SU-DHL-6 (cell line): ENCODE results near the gene COBLL1.

ENCODE experiments used
- H2AFZ ChIP-seq: fragments of 200-600 bp; sonication (generic); 2 replicates; pipeline ENCODE4 v1.6.1; 2014; ENCODE audit warnings: low read depth, mild to moderate bottlenecking, moderate library complexity, mixed read lengths, antibody characterized with exemption, low read length; ENCODE audit not compliant: severe bottlenecking
- H3F3A ChIP-seq: fragments of 200-600 bp; shearing (Covaris generic); 2 replicates; pipeline ENCODE4 v1.6.0; 2016; ENCODE audit warnings: antibody characterized with exemption, mild to moderate bottlenecking; ENCODE audit not compliant: insufficient read depth
- H3K27ac ChIP-seq: fragments of 200-600 bp; sonication (generic); 2 replicates; pipeline ENCODE4 v1.5.1; 2016; ENCODE audit warnings: low read depth, mild to moderate bottlenecking, low read length, moderate library complexity, mixed read lengths
- H3K27me3 ChIP-seq: fragments of 200-600 bp; sonication (generic), shearing (Covaris generic); 2 replicates; pipeline ENCODE4 v1.6.0; 2014; ENCODE audit warnings: mild to moderate bottlenecking, low read length
- H3K36me3 ChIP-seq: fragments of 200-600 bp; sonication (generic); 2 replicates; pipeline ENCODE4 v1.6.1; 2014; ENCODE audit warnings: mild to moderate bottlenecking, low read length, mixed read lengths
- H3K4me2 ChIP-seq: fragments of 300-600, 200-600 bp; shearing (Covaris generic), sonication (generic); 2 replicates; pipeline ENCODE4 v1.6.0; 2014; ENCODE audit warnings: low read length, low read depth, mild to moderate bottlenecking; ENCODE audit not compliant: poor library complexity, severe bottlenecking
- H3K4me3 ChIP-seq: fragments of 200-600 bp; sonication (generic); 2 replicates; pipeline ENCODE4 v1.5.1; 2014; ENCODE audit warnings: antibody characterized with exemption, low read length, mild to moderate bottlenecking, mixed read lengths; ENCODE audit not compliant: insufficient read depth, poor library complexity, severe bottlenecking
- H3K79me2 ChIP-seq: fragments of 200-600 bp; sonication (generic); 2 replicates; pipeline ENCODE4 v1.6.1; 2014; ENCODE audit warnings: mild to moderate bottlenecking, low read length, moderate library complexity; ENCODE audit not compliant: insufficient read depth
- H3K9ac ChIP-seq: fragments of 200-600 bp; sonication (generic); 2 replicates; pipeline ENCODE4 v1.7.0; 2014; ENCODE audit warnings: mild to moderate bottlenecking, low read length
- H3K9me2 ChIP-seq: fragments of 200-600 bp; sonication (generic); replicated peaks from 2 replicates; pipeline ENCODE4 v1.6.1; 2014; ENCODE audit warnings: low read length; ENCODE audit not compliant: insufficient read depth
- H3K9me3 ChIP-seq: fragments of 200-600 bp; sonication (generic); 2 replicates; pipeline ENCODE4 v1.6.1; 2014; ENCODE audit warnings: low read length, mixed read lengths; ENCODE audit not compliant: insufficient read depth
- H4K20me1 ChIP-seq: fragments of 200-600 bp; sonication (generic); 2 replicates; pipeline ENCODE4 v1.6.1; 2014; ENCODE audit warnings: low read depth, mild to moderate bottlenecking, antibody characterized with exemption, low read length, moderate library complexity, mixed read lengths
- EZH2phosphoT487 ChIP-seq: fragments of 200-600 bp; sonication (generic), shearing (Covaris generic); conservative IDR thresholded peaks from 2 replicates; pipeline ENCODE4 v1.6.1; 2018; ENCODE audit warnings: mild to moderate bottlenecking, antibody characterized with exemption, low read length, moderate library complexity, mixed read lengths
- TF ChIP-seq, protein P1 (sequence below): fragments of 200-600 bp; sonication (generic); IDR thresholded peaks from one replicate; pipeline ENCODE4 v1.5.1; 2017; ENCODE audit warnings: antibody characterized with exemption, mild to moderate bottlenecking, low read length, moderate library complexity; ENCODE audit not compliant: insufficient read depth, poor library complexity, severe bottlenecking

The COBLL1 gene

DNA sequence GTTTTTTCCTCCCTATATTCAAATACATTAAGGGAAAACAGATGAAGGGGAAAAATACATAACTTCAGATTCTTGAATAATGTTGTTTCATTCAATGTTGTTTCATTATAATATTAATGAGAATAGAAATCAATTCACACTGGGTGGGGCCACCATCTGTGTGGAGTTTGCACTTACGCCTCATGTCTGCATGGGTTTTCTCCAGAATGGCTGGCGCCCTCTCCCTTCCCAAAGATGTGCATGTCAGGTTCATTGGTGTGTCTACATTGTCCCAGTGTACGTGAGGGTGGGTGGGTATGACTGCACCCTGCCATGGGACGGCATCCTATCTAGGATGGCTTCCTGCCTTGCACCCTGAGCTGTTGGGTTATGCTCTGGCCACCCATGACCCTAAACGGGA, 51.7 kb downstream of the COBLL1 start:
- no peaks in the 10 kb centered on the region for H3K9me2 ChIP-seq
- no peak for TF ChIP-seq EZH2phosphoT487
- TF ChIP-seq, protein P1, sequence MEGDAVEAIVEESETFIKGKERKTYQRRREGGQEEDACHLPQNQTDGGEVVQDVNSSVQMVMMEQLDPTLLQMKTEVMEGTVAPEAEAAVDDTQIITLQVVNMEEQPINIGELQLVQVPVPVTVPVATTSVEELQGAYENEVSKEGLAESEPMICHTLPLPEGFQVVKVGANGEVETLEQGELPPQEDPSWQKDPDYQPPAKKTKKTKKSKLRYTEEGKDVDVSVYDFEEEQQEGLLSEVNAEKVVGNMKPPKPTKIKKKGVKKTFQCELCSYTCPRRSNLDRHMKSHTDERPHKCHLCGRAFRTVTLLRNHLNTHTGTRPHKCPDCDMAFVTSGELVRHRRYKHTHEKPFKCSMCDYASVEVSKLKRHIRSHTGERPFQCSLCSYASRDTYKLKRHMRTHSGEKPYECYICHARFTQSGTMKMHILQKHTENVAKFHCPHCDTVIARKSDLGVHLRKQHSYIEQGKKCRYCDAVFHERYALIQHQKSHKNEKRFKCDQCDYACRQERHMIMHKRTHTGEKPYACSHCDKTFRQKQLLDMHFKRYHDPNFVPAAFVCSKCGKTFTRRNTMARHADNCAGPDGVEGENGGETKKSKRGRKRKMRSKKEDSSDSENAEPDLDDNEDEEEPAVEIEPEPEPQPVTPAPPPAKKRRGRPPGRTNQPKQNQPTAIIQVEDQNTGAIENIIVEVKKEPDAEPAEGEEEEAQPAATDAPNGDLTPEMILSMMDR = no peak
- no peak overlapping the region for H3K27ac ChIP-seq
- no peaks in the 10 kb centered on the region for H3K9me3 ChIP-seq
- H3F3A ChIP-seq = no peaks in the 10 kb centered on the region
- no peaks in the 10 kb centered on the region for H3K27me3 ChIP-seq
- H3K79me2 ChIP-seq = no peaks in the 10 kb centered on the region
- H3K4me2 ChIP-seq = no peak overlapping the region
- H3K4me3 ChIP-seq = no peak overlapping the region
- H2AFZ ChIP-seq = no peak overlapping the region
- no peak overlapping the region for H3K9ac ChIP-seq
- H4K20me1 ChIP-seq = no peaks in the 10 kb centered on the region
- no peaks in the 10 kb centered on the region for H3K36me3 ChIP-seq

DNA sequence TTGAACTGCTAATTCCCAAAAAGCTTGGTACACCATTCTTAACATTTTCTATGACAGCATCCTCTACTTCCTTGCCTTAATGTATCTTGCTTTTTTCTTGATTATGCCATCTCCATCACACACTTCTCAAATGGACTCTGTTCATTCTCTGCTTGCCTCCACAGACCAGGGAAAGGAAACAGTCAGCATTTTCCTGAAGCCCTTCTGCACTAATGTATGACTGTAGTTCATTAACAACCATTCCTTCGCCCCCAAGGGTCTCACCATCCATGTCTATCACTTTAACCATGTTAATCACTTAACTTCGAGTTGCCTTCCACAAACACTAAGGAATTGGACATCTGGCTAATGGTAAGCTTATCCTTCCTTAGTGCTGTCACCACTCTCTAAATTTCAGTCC, 54.8 kb downstream of the COBLL1 start:
- Histone ChIP-seq H3K79me2 (no peaks in the 10 kb centered on the region), H3K27me3 (no peaks in the 10 kb centered on the region)
- TF ChIP-seq EZH2phosphoT487 = no peak
- TF ChIP-seq, protein P1 = no peak

DNA sequence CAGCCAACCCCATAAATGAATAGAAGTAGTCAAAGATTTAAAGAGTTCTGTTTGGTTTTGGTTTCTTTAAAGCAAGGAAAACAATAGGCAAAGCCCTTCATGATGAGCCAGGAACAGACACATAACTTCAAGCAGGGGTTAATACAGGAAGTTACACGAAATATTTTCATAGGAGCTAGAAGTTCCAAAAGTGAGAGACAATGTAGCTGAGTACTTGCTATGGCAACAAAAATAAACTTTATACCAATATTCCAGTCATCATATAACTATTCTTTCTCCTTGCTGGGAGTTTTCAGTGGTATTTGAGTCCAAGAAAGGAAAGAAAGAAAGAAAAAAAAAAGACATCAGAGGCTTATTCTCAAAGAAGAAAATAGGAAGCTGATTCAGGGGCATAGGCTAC, 56.2 kb downstream of the COBLL1 start:
- Histone ChIP-seq H3K27me3 (no peaks in the 10 kb centered on the region), H4K20me1 (no peaks in the 10 kb centered on the region), H3K4me3 (no peak overlapping the region), H3K4me2 (no peak overlapping the region), H3K27ac (no peak overlapping the region), H3K36me3 (no peaks in the 10 kb centered on the region), H3K9me2 (no peaks in the 10 kb centered on the region), H3K9me3 (no peaks in the 10 kb centered on the region), H3K9ac (no peak overlapping the region), H3K79me2 (no peaks in the 10 kb centered on the region), H3F3A (no peaks in the 10 kb centered on the region), H2AFZ (no peak overlapping the region)
- no peak for TF ChIP-seq EZH2phosphoT487
- TF ChIP-seq, protein P1 = no peak

More for the DNA sequence above, 54.8 kb downstream of the COBLL1 start:
- Histone ChIP-seq H2AFZ (no peak overlapping the region), H3K36me3 (no peaks in the 10 kb centered on the region), H4K20me1 (no peaks in the 10 kb centered on the region), H3K27ac (no peak overlapping the region), H3K4me2 (no peak overlapping the region), H3K9me2 (no peaks in the 10 kb centered on the region), H3K9me3 (no peaks in the 10 kb centered on the region), H3F3A (no peaks in the 10 kb centered on the region), H3K4me3 (no peak overlapping the region), H3K9ac (no peak overlapping the region)
